DMS153 treated with DMSO at 0.1 percent for 48 hours (cell line): ENCODE measurements around the gene AGAP2.
"Not testable (repeated sequence)": the region's sequence is repeated elsewhere in the genome, so short reads cannot be mapped to it uniquely, and the experiment has no call there.

Experiments used
- DNase-seq: peaks from one replicate; lab custom pipeline; 2025; ENCODE audit not compliant: unreplicated experiment; lab: John Stamatoyannopoulos, UW

The AGAP2 gene

DNA sequence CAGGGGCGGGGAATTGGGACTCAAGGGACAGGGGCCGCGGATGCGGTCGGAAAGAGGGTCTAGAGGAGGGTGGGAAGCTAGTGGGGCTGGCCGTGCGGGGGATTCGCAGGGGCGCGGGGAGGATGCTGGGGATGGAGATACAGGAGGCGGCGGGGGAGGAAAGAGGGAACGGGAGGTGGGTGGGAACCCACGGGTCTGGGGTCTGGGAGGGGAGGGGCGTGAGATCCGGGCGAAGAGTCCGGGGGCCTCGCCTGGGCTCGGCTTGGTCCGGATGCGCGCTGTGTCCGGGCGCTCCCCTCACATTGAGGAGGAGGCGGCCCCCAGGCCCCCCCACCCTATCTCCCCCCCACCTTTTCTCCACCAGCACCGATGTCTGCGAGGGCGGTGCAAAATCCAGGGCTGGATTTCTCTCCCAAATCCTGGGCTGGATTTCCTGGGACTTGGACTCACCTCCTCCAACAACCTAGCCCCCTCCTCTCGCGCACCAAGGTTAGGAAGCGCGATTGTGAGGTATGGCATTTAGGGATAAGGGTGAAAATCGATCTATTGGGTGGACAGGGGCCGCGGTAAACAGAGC lies at the start of gene AGAP2:
Gene AGAP2, minus strand, starts transcription at position 82 of the 577 bp plus-strand sequence. CDS start 496 bp downstream, outside the sequence.
- no peak for DNase-seq

DNA sequence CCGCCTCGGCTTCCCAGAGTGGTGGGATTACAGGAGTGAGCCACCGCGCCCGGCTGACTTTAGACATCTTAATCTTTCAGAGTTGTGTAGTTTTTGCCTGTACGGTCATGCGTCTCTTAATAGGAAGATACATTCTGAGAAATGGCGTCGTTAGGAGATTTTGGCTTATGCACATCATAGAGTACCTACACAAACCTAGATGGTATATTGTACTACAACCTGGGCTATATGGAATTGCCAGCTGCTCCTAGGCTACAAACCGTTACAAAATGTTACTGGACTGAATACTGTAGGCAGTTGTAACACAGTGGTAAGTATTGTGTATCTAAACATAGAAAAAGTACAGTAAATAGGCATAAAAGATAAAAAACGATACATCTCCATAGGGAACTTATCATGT lies 45.3 kb upstream of the AGAP2 start:
- DNase-seq: no peak

DNA sequence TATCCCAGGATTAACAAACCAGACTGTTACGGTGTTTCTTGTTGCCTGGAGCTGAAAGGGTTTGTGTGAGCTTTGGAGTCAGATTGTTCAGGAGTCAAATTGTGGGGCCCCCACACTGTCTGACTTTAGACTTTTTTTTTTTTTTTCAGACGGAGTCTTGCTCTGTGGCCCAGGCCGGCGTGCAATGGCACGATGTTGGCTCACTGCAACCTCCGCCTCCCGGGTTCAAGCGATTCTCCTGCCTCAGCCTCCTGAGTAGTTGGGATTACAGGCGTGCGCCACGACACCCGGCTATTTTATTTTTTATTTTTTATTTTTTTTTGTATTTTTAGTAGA lies 44.9 kb upstream of the AGAP2 start:
- DNase-seq: no peak

DNA sequence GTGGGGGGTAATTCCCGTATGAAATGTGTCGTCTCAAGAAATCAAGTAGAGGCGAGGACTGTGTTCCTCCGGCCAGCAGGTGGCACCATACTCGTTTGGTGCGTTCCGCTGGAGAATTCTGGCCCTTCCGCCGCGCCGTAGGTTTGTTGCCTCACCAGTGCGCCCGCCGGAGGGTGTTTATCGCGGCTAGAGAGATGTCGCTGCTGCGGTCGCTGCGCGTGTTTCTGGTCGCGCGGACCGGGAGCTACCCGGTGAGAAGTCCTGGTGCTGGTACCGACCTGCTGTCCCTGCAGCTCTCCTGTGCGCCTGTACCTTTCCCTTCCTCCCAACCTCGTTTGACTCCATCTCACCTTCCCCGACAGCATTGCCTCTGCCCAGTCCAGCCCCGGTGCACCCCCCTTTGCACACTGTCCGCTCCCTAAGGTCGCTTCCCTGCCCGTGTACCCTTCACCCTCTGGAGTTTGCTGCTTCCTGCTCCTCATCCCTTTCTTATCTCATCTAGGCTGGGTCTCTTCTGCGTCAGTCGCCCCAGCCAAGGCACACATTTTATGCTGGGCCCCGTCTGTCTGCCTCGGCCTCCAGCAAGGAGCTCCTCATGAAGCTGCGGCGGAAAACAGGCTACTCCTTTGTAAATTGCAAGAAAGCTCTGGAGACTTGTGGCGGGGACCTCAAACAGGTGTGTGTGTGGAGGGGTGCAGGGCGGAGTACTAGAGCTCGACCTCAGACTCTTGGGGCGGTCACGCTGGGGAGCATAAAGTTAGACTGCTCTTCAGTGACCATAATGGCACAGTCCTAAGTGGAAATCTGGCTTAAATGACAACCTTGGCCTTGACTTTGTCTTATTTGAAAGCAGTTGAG lies 44.3 kb upstream of the AGAP2 start, which contains the start of gene TSFM:
Gene TSFM, plus strand, starts transcription at position 180 of the 858 bp plus-strand sequence. Its CDS starts 15 bp downstream, at position 195.
- peak; percentile 89 for DNase-seq

DNA sequence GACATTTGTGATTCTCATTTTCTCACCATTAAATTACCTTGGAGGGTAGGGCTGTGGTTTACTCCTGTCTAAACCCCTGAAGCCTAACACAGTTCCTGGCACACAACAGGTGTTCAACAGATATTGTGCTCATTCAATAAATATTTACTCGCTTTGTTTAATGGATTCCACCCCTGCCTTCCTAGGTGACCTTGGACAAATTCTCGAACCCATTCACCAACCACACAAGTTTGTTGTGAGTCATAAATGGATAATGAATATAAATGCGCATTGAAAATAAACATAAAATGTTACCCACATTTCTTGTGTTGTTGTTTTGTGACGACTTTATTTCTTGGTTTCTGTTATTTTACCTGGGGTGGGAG lies 43.7 kb upstream of the AGAP2 start:
- no peak for DNase-seq

DNA sequence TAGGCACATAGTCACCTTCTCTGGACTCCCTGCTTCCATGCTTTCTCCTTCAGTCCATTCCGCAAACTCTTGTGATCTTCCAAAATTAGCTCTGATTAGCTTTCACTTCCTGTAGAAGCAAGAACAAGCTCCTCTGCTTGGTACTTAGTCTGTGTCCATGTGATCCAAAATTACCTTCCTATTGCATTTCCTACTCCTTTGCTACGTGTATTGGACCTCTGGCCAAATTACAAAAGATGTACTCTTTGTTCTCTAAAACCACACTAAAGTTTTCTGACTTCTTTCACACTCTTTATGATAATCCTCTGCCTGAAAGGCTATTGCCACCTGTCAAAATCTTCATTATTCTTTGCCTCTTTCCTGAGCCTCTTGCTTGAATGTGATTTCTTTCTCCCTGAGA lies 43.3 kb upstream of the AGAP2 start:
- DNase-seq: no peak

DNA sequence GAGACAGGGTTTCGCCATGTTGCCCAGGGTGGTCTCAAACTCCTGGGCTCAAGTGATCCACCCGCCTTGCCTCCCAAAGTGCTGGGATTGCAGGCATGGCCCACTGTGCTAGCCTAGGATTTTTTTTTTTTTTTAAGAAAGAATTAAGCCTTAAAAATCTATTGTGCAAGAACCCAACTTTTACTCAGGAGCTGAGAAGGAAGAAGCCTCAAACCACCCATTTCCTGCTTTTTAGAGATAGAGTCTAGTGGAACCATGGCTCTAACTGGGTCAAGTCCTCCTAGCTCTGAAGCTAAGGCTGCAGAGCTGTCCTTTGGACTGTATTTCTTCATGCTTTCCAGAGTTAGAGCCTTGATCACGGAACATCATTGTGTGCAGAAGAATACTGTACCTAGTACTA lies 42.7 kb upstream of the AGAP2 start:
- no peak for DNase-seq

DNA sequence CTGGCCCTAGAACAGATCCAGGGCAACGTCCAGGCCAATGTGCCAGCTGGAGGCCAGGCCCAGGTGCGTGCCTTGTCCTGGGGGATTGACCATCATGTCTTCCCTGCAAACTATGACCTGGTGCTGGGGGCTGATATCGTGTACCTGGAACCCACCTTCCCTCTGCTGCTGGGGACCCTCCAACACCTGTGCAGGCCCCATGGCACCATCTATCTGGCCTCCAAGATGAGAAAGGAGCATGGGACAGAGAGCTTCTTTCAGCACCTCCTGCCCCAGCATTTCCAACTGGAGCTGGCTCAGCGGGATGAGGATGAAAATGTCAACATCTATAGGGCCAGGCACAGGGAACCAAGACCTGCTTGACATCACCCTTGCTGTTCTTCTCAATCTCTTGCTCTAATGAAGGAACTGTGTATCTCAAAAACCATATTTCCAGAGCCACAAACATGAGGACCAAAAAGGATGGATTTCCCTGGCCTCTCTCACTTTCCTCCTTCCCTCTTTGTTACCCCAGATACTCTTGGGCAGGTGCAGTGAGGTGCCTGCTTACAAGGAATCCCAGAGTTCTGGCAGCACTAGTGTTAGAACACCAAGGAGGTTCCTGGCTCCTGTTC lies 41.8 kb upstream of the AGAP2 start:
- DNase-seq: no peak

DNA sequence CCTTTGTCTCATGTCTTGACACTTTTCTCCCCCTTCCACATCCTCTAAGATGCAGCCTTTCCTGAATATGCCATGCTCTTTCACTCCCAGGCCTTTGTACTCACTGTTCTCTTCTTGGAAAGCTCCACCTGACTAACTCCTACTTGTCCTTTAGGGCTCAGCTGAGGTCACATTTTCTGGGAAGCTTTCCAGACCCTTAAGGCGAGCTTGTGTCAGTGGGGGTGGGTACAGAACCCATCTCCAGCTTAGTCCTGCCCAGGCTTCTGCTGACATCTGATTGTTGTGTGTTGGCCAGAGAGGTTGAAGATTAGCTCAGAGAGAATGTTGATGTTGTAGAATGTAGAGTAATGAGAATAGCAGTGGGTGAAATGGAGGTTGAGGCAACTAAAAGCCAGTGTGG lies 41.2 kb upstream of the AGAP2 start:
- DNase-seq: no peak

DNA sequence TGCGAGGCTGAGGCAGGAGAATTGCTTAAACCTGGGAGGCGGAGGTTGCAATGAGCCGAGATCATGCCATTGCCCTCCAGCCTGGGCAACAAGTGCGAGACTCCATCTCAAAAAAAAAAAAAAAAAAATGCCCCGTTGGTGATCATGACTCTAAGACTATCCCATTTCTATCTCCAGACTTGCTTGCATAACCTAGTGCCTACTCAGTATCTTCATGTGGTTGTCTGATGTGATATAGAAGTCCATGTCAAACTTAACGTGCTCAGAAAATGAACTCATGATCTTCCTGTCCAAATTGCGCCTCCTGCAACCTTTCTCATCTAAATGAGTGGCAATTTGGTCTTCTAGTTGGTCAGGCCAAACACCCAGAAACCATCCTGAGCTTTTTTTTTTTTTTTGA lies 39.4 kb upstream of the AGAP2 start:
- no peak for DNase-seq

DNA sequence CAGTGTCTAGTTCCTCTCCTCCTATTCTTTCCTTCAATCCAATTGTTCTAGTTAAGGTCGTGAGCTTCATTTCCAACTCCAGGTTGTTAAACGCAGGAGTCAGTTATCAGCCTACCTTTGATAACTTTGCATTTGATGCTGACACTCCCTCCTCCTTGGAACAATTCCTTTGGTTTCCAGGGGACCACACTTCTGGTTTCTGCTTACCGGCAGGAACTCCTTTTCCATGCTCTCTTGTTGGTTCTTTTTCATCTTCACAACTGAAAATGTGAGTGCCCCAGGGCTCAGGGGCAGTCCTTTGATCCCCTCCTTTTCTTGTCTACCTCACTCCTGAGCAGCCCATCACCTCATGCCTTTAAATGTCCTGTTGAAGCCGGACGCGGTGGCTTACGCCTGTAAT lies 38.8 kb upstream of the AGAP2 start:
- no peak for DNase-seq

DNA sequence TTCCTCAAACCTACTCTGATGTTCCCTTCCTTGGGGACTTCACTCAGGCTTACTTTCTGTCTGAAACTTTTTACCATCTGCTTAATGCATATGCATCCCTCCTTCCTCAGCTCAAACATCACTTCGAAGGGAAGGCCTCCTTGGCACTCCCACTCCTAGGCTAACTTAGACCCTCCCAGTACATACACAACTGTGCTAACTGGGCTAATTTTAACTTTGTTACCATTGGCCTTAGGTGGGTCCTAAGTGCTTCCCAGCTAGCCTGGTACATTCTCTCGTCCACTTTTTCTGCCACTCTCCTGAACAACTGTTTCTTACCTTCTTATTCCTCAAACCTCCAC lies 37.7 kb upstream of the AGAP2 start:
- no peak for DNase-seq

DNA sequence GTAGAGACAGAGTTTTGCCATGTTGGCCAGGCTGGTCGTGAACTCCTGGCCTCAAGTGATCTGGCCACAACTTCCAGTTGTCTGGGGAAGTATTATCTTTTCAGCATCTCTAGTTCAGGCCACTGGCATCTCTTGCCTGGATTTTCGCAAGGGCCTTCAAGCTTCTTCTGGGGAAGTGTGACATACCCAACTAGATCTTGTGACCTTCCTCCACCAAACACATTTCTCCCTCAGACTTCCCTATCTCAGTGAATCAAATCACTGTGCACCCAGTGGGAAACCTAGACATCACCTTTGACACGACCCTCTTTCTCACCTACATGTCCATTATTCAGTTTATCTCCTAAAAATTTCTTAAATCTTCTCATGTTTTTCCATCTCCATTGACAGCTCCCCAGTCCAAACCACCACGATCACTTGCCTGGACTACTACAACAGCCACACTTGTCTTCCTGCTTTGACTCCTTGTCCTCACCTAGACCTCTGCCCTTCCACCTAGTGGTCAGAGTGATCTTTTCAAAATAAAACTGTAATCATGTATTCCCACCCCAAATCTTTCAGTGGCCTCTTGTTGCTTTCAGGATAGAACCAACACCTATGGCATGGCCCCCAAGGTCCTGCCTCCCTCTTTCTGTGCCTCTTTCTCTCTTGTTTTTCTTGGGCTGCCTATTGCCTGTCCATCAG lies 37.2 kb upstream of the AGAP2 start:
- no peak for DNase-seq

DNA sequence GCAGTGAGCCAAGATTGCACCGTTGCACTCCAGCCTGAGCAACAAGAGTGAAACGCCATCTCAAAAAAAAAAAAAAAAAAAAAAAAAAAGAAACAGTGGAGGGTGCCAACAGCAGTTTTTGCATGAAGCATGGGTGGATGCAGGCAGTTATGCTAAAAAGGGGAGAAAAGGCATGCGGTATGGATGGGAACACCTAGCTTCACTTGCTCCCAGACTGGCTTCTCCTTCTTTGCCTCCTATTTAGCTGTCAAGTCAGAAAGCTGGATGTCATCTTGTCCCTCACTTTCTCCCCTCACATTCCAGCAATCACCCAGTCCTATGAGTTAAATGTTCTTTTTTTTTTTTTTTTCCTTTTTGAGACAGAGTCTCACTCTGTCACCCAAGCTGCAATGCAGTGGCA lies 36.5 kb upstream of the AGAP2 start:
- DNase-seq: no peak

DNA sequence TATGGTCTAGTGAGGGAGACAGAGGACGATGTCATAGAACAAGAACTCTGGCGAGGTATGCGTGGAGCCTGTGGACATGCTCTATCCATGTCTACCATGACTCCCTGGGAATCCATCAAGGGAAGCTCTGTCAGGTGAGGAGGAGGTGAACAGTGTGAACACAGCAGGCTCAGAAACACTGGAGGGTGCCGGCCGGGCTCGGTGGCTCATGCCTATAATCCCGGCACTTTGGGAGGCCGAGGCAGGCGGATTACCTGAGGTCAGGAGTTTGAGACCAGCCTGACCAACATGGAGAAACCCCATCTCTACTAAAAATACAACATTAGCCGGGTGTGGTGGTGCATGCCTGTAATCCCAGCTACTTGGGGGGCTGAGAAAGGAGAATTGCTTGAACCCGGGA lies 36.1 kb upstream of the AGAP2 start:
- DNase-seq: not testable (repeated sequence)

DNA sequence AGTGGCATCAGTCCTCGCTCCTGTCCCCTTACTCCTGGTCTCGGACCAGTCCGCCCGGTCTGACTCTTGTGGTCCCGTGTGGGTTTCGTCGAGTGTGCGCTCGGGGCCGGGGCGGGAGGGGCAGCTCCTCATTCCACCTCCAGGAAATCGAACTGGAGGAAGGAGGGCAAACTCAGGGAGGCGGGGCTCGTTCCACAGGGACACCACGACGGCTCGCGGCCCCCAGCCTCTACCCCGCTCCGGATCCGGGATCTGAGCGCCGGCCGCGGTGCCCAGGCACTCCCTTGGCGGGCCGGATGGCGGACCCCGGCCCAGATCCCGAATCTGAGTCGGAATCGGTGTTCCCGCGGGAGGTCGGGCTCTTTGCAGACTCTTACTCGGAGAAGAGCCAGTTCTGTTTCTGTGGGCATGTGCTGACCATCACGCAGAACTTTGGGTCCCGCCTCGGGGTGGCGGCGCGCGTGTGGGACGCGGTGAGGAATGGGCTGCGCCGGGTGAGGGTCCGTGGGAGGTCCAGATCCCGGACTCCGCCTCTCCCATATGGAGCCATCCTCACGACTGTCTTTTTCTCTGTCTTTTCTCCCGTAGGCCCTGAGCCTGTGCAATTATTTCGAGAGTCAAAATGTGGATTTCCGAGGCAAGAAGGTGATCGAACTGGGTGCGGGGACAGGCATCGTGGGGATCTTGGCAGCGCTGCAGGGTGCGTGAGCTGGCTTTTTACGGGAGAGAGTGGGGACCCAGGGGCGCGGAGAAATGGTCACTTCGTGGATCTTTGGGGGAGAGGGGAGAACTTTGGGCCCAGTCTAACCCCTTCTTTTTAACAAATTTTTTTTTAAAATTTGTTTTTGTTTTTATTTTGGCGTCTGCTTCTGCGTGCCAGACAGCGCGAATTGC lies 34.1 kb upstream of the AGAP2 start, which contains the start of gene EEF1AKMT3:
Gene EEF1AKMT3, plus strand, starts transcription at position 186 of the 894 bp plus-strand sequence. Its CDS starts 111 bp downstream, at position 297.
- DNase-seq: peak; percentile 12

DNA sequence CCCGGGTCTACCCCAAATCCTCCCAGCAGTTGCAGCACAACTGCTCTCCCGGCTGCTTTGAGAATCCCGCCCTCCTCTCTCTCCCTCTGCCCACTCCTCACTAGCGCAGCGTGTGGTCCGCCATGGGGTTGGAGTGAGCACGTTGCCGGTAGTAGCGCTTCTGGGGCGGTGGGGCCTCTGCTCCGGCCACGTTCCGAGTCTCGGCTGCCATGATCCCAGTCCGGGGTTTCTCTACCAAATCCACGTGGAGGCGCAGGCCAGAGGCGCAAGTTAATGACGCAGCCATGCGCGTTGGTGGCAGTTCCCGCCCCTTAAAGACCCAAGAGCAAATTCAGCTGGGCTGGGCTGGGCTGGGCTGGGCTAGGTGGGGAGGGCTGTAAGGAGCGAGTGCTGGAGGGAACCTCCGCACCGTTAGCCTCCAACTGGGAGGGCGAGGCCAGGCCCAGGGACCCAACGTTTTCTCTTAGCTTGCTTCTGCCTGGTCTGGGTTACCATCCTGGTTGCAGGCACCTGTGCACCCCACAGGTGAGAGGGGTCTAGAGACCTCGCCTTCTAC lies 33.4 kb upstream of the AGAP2 start, which contains the start of gene METTL1:
Gene METTL1, minus strand, starts transcription at position 233 of the 556 bp plus-strand sequence. Its CDS starts 22 bp downstream, at position 211.
- peak; percentile 86 for DNase-seq

DNA sequence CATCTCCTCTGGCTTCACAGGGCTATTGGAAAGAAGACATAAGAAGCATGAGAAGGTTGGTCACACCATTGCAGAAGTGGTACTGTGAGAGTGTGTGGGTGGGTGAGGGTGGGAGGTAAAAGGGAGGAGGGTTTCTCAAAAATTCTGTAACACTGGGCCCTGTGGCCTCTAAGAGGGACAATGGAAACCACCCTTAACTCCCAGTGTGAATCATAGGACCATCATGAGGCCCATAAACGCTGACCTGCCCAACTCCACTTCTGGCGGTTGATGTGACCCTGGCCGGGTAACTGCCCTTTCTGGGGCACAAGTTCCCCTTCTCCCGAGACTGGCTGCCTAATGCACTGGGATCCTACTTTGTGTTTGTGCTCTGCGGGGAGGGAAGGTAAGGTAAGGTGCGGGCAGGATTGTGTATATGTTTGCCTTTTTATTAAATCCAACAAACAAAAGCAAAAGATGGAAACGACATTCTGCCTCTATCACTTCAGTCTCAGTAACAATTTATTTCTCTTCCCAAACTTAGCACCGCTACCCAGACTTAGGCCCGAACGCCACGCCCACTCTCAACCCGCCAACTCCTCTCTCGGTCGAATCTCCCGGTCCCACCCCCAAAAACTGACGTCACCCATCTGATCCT lies 32.8 kb upstream of the AGAP2 start:
- peak; percentile 86 for DNase-seq

DNA sequence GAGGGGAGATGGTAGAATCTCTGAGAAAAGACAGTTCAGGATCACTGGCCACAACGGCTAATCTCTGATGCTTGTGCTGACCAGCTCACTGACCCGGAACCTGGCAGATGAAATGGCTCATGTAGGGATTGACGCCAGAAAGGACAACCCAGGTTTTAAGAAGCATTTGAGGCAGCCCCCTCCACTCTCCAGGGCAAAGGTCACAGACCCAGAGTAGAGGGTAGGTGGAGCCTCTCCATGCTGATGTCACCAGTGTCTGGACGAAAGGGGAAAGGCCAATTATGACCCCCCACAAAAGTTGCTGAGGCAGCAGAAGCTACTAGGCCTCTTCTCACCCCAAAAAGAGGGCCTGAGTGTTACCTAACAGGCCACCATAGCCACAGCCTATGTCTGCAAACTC lies 32.2 kb upstream of the AGAP2 start:
- DNase-seq: no peak

DNA sequence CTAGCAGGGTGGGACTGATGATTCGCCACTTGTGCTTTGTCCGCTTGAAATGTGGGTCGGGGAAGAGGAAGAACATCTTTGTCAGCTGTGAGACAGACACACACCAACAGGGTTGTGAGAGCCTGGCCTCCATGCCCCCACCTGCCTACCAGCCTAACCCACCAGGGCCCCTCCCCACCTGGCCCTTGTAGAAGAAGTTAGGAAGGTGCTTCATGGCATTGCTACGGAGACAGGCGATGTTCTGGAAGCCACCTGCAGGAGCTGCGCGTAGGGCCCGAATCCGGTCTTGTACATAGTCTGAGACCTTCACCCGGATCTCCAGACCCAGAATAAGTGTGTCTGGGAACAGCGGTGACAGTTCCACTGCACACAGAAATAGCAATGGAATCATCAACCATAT lies 31.1 kb upstream of the AGAP2 start:
- DNase-seq: no peak
